Kidney (tissue), 14 donors: ENCODE measurements around the gene SLC23A1. TPM values are rescaled to one million over a fixed set of nuclear protein-coding genes. Genes with fewer than 3 reads are reported as not detected.
A peak's percentile ranks its signal among the peaks of the same experiment; 100 is the strongest.

Experiments
- DNase-seq, 5 donors: peaks; one replicate each; pipeline ENCODE4 v3.0.0-alpha.2; 2013 to 2020
- FAIRE-seq: peaks from 2 replicates; lab custom pipeline; 2012; peaks lifted over from hg19 to GRCh38; lab: Jason Lieb, UNC
- H3K27ac ChIP-seq, 2 donors: one replicate each; pipeline ENCODE4 v1.7.0; 2013; ENCODE audit warnings: low read depth in 2 of 2, low read length in 2 of 2, inconsistent platforms in 1 of 2
- H3K27me3 ChIP-seq: one replicate; pipeline ENCODE4 v1.7.1; 2013; ENCODE audit warnings: low read length, inconsistent platforms; ENCODE audit not compliant: control insufficient read depth, insufficient read depth
- H3K36me3 ChIP-seq, 3 donors: one replicate each; pipeline versions ENCODE4 v1.7.0 to v1.7.1; 2013; ENCODE audit warnings: low read length in 3 of 3, control low read depth in 1 of 3, inconsistent platforms in 1 of 3; ENCODE audit not compliant: insufficient read depth in 3 of 3, control insufficient read depth in 2 of 3
- H3K4me1 ChIP-seq, 3 donors: one replicate each; pipeline versions ENCODE4 v1.7.0 to v1.7.1; 2013; ENCODE audit warnings: low read length in 3 of 3, inconsistent platforms in 1 of 3, low read depth in 1 of 3; ENCODE audit not compliant: control insufficient read depth in 2 of 3, insufficient read depth in 2 of 3
- H3K4me3 ChIP-seq, 3 donors: one replicate each; pipeline versions ENCODE4 v1.7.0 to v1.8.1; 2013; ENCODE audit warnings: low read length in 3 of 3, control low read depth in 1 of 3, inconsistent platforms in 1 of 3
- H3K9ac ChIP-seq, 3 donors: one replicate each; pipeline versions ENCODE4 v1.7.0 to v1.7.1; 2013; ENCODE audit warnings: low read length in 3 of 3, control low read depth in 1 of 3, inconsistent platforms in 1 of 3
- H3K9me3 ChIP-seq, 3 donors: one replicate each; pipeline versions ENCODE4 v1.7.0 to v1.7.1; 2013; ENCODE audit warnings: low read length in 3 of 3, control low read depth in 1 of 3, inconsistent platforms in 1 of 3; ENCODE audit not compliant: control insufficient read depth in 2 of 3, insufficient read depth in 1 of 3
- intact Hi-C: fragments of 100-400 bp; cut with DNase I; formaldehyde crosslinking; loops from one replicate; pipeline ENCODE4 v1.11.1; 2022
- polyA plus RNA-seq: library from polyadenylated mRNA; stranded (reverse); fragments of 350-450 nt; fragmentation: Illumina TruSeq; extraction: RNeasy Lipid Tissue Mini Kit (QIAGEN cat#74804); gene quantifications from one replicate; pipeline ENCODE4 v1.2.3, GENCODE V29; 2014; ENCODE audit warnings: low read depth, low replicate concordance; ENCODE audit not compliant: insufficient read depth
- total RNA-seq: library from RNA; stranded (reverse); fragmentation: NEBNext Ultra II Directional; extraction: Animal tissue kit (Norgen Biotek cat#: 25700); gene quantifications from one replicate; pipeline ENCODE4 v1.2.1, GENCODE V29; 2021
- TF ChIP-seq, protein P1 (sequence below): IDR thresholded peaks from 3 replicates; pipeline ENCODE4 v1.5.1; 2012; ENCODE audit warnings: mild to moderate bottlenecking, moderate library complexity, borderline replicate concordance; ENCODE audit not compliant: insufficient read depth; ENCODE audit errors: extremely low read depth
- donor health status: control.
- donor health status: control.
- donor health status: control.
- donor health status: control.
- donor health status: control.
- donor health status: DM: yes; HTN: yes; CAD: no.
- donor health status: Normal renal cell carcinoma (clear cell type).

The SLC23A1 gene
- total and polyA plus RNA-seq, 2 donors from 2014 or later = 3.5 to 31.9 TPM

DNA sequence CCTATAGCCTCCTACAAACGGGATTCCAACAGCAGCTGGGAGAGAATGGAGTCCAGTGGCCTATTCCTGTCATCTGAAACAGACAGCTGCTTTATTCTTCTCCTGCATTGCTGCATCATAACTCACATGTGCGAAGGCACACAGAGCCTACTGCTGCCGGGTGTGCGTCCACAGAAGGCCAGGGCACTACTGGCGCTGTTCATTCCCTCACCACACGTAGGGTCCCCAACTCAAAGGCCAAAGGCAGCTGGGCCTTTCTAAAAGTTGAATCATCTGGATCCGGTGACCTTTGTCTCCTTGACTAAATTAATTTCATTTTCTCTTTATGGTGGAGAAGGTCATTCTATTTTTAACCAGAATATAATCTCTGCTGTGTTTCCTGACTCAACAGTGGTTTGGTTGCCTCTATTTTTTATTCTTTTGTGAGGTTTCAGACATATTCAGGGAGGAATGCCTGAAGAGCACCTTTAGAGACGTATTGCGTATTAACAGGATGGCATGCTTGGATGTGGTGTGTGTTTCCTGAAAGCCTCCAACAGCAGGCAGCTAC is 31.6 kb upstream of the SLC23A1 start:
- Histone ChIP-seq H3K9me3 (no peaks in the 10 kb centered on the region), H3K9ac (peak overlapping the region in 1 of 3 donors; percentile 3), H3K36me3 (peaks cover 0 to 4% (median 4%) of the 10 kb centered on the region in 3 donors), H3K4me3 (no peak overlapping the region), H3K27ac (peak overlapping the region; percentile 56 to 81), H3K27me3 (no peaks in the 10 kb centered on the region), H3K4me1 (peaks cover 0 to 43% (median 26%) of the 10 kb centered on the region in 3 donors)
- FAIRE-seq (no peak), DNase-seq (no peak)
- intact Hi-C loops = no loop called here
- TF ChIP-seq, protein P1, sequence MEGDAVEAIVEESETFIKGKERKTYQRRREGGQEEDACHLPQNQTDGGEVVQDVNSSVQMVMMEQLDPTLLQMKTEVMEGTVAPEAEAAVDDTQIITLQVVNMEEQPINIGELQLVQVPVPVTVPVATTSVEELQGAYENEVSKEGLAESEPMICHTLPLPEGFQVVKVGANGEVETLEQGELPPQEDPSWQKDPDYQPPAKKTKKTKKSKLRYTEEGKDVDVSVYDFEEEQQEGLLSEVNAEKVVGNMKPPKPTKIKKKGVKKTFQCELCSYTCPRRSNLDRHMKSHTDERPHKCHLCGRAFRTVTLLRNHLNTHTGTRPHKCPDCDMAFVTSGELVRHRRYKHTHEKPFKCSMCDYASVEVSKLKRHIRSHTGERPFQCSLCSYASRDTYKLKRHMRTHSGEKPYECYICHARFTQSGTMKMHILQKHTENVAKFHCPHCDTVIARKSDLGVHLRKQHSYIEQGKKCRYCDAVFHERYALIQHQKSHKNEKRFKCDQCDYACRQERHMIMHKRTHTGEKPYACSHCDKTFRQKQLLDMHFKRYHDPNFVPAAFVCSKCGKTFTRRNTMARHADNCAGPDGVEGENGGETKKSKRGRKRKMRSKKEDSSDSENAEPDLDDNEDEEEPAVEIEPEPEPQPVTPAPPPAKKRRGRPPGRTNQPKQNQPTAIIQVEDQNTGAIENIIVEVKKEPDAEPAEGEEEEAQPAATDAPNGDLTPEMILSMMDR = no peak

DNA sequence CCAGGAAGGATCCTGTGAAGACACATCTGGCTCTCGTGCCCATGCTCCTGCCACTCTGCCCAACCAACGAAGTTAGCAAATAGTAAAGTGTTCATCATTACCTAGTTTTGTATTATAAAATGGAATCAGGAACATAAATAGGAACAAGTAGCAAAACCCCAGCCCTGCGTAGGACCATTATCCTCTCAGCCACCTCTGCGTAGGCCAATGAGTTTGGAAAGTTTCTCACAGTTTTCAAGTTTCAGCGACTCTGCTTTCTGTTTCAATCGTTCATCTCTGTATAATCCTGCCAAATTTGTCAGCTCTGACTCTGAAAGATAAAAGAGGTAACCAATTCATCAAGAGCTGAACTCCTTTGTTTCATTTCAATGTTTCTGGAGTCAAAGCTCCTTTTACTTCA is 30.9 kb upstream of the SLC23A1 start:
- peak overlapping the region in 1 of 2 donors; percentile 81 for H3K27ac ChIP-seq
- H3K4me1 ChIP-seq = peaks cover 0 to 43% (median 26%) of the 10 kb centered on the region in 3 donors
- H3K4me3 ChIP-seq = no peak overlapping the region
- H3K36me3 ChIP-seq = no peaks in the 10 kb centered on the region
- DNase-seq (no peak), FAIRE-seq (no peak)
- H3K27me3 ChIP-seq = no peaks in the 10 kb centered on the region
- TF ChIP-seq, protein P1 = no peak
- intact Hi-C loops = no loop called here
- H3K9me3 ChIP-seq = no peaks in the 10 kb centered on the region
- H3K9ac ChIP-seq = peak overlapping the region in 1 of 3 donors; percentile 3

DNA sequence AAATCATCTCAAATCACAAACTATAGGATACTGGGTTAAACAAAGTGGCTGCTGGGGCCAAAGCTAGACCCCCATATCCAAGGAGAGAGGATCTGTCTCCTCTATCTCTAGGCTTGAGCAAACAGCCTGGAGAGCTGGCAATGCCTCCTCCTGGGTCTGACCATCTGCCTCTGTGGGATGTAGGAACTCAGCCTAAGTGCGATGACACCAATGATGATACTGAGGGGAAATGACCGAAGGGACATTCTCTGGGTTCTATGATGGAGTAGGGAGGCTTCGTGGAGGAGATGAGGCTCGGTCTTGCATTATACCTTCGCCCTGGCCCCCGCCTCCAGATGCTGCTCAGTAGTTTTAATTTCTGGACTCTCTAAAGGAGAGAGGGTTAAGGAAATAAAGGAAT is 30.1 kb upstream of the SLC23A1 start:
- Histone ChIP-seq H3K4me1 (peaks cover 0 to 38% (median 23%) of the 10 kb centered on the region in 3 donors), H3K9me3 (no peaks in the 10 kb centered on the region), H3K36me3 (no peaks in the 10 kb centered on the region), H3K27me3 (no peaks in the 10 kb centered on the region), H3K9ac (no peak overlapping the region), H3K27ac (no peak overlapping the region), H3K4me3 (no peak overlapping the region)
- intact Hi-C loops = no loop called here
- FAIRE-seq (no peak), DNase-seq (no peak)
- TF ChIP-seq, protein P1 = no peak
